Hepatocyte (in vitro differentiated cells): ENCODE results near the gene OR13C8. TPM values are rescaled to one million over a fixed set of nuclear protein-coding genes. Genes with fewer than 3 reads are reported as not detected.

Source experiments
- DNase-seq: peaks from one replicate; pipeline ENCODE4 v3.0.0-alpha.2; 2016; ENCODE audit warnings: low spot score
- H2AFZ ChIP-seq: fragments of 200-600 bp; sonication (generic); 2 replicates; pipeline ENCODE4 v1.6.0; 2016; ENCODE audit warnings: antibody characterized with exemption, mild to moderate bottlenecking
- H3K27ac ChIP-seq: fragments of 200-600 bp; sonication (generic); 2 replicates; pipeline ENCODE4 v1.5.1; 2016; ENCODE audit warnings: mild to moderate bottlenecking
- H3K27me3 ChIP-seq: fragments of 200-600 bp; sonication (generic); 2 replicates; pipeline ENCODE4 v1.6.1; 2016
- H3K36me3 ChIP-seq: fragments of 200-600 bp; sonication (generic); replicated peaks from 2 replicates; pipeline ENCODE4 v1.5.1; 2016; ENCODE audit warnings: low read depth; ENCODE audit not compliant: insufficient read depth
- H3K4me1 ChIP-seq: fragments of 200-600 bp; sonication (generic); 2 replicates; pipeline ENCODE4 v1.5.1; 2016; ENCODE audit warnings: mild to moderate bottlenecking, moderate library complexity; ENCODE audit not compliant: insufficient read depth
- H3K4me2 ChIP-seq: fragments of 200-600 bp; sonication (generic); 2 replicates; pipeline ENCODE4 v1.6.0; 2016
- H3K4me3 ChIP-seq: fragments of 200-600 bp; sonication (generic); 2 replicates; pipeline ENCODE4 v1.5.1; 2016; ENCODE audit warnings: mild to moderate bottlenecking
- H3K79me2 ChIP-seq: fragments of 200-600 bp; sonication (generic); 2 replicates; pipeline ENCODE4 v1.6.0; 2017; ENCODE audit warnings: mild to moderate bottlenecking
- H3K9me2 ChIP-seq: fragments of 200-600 bp; sonication (generic); replicated peaks from 2 replicates; pipeline ENCODE4 v1.6.0; 2017; ENCODE audit warnings: mild to moderate bottlenecking; ENCODE audit not compliant: insufficient read depth
- H3K9me3 ChIP-seq: fragments of 200-600 bp; sonication (generic); 2 replicates; pipeline ENCODE4 v1.5.1; 2016; ENCODE audit warnings: low read depth, mild to moderate bottlenecking
- H4K20me1 ChIP-seq: fragments of 200-600 bp; sonication (generic); 2 replicates; pipeline ENCODE4 v1.6.0; 2016; ENCODE audit warnings: mild to moderate bottlenecking; ENCODE audit not compliant: insufficient read depth, poor library complexity, severe bottlenecking
- EZH2 ChIP-seq: fragments of 200-600 bp; sonication (generic); IDR thresholded peaks from 2 replicates; pipeline ENCODE4 v1.6.1; 2016; ENCODE audit warnings: antibody characterized with exemption, mild to moderate bottlenecking, borderline replicate concordance
- EZH2phosphoT487 ChIP-seq: fragments of 200-600 bp; sonication (generic); IDR thresholded peaks from one replicate; pipeline ENCODE4 v1.6.1; 2018; ENCODE audit warnings: antibody characterized with exemption, mild to moderate bottlenecking, low read depth, moderate library complexity; ENCODE audit not compliant: unreplicated experiment, severe bottlenecking
- WGBS: methylation state at CpG from one replicate; pipeline ENCODE4 v1.1.6; 2016; ENCODE audit warnings: low lambda C conversion rate; ENCODE audit errors: missing lambda C conversion rate; 5-methylcytosine and 5-hydroxymethylcytosine counted together
- polyA plus RNA-seq: library from polyadenylated mRNA; unstranded; fragments of >200 nt; fragmentation: Nextera tagmentation; extraction: Ambion mirVana; gene quantifications from 2 replicates; pipeline ENCODE4 v1.2.1, GENCODE V29; 2016
- total RNA-seq: library from RNA; depleted of rRNA; stranded (reverse); fragments of >200 nt; gene quantifications from 2 replicates; pipeline ENCODE4 v1.2.3, GENCODE V29; 2014
- TF ChIP-seq, protein P1 (sequence below): fragments of 200-600 bp; sonication (generic); IDR thresholded peaks from 2 replicates; pipeline ENCODE4 v1.5.1; 2016; ENCODE audit warnings: antibody characterized with exemption, mild to moderate bottlenecking; ENCODE audit not compliant: poor library complexity

OR13C8 gene
- total and polyA plus RNA-seq, 2 experiments from 2014 or later, result not detected

DNA sequence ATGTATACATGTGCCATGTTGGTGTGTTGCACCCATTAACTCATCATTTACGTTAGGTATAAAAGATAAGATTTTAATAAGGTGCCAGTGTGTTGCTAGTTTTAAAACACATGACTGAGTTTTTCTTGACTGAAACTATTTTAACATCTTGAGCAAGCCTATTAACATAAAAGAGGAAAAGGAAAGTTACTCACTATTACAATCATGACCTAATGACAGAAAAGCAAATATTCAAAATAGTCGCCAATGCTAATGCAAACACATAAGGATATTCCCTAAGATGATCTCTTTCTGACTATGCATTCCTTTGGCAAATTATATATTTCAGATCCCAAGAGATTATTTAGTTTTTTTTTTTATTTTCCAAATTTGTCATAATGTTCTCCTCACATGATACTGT is 42.2 kb downstream of the OR13C8 start:
- no peaks in the 10 kb centered on the region for H3K27me3 ChIP-seq
- no peaks in the 10 kb centered on the region for H3K9me3 ChIP-seq
- H3K4me3 ChIP-seq, result no peak overlapping the region
- TF ChIP-seq, protein P1, sequence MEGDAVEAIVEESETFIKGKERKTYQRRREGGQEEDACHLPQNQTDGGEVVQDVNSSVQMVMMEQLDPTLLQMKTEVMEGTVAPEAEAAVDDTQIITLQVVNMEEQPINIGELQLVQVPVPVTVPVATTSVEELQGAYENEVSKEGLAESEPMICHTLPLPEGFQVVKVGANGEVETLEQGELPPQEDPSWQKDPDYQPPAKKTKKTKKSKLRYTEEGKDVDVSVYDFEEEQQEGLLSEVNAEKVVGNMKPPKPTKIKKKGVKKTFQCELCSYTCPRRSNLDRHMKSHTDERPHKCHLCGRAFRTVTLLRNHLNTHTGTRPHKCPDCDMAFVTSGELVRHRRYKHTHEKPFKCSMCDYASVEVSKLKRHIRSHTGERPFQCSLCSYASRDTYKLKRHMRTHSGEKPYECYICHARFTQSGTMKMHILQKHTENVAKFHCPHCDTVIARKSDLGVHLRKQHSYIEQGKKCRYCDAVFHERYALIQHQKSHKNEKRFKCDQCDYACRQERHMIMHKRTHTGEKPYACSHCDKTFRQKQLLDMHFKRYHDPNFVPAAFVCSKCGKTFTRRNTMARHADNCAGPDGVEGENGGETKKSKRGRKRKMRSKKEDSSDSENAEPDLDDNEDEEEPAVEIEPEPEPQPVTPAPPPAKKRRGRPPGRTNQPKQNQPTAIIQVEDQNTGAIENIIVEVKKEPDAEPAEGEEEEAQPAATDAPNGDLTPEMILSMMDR, result no peak
- TF ChIP-seq EZH2phosphoT487 (no peak), EZH2 (no peak)
- DNase-seq, result no peak
- H3K36me3 ChIP-seq, result no peaks in the 10 kb centered on the region
- H3K27ac ChIP-seq, result no peak overlapping the region
- 80% methylated on average over 2 of the region's 2 CpGs for WGBS
- no peaks in the 10 kb centered on the region for H3K9me2 ChIP-seq
- H2AFZ ChIP-seq, result no peak overlapping the region
- H3K79me2 ChIP-seq, result no peaks in the 10 kb centered on the region
- H3K4me2 ChIP-seq, result no peak overlapping the region
- no peaks in the 10 kb centered on the region for H4K20me1 ChIP-seq
- no peaks in the 10 kb centered on the region for H3K4me1 ChIP-seq

DNA sequence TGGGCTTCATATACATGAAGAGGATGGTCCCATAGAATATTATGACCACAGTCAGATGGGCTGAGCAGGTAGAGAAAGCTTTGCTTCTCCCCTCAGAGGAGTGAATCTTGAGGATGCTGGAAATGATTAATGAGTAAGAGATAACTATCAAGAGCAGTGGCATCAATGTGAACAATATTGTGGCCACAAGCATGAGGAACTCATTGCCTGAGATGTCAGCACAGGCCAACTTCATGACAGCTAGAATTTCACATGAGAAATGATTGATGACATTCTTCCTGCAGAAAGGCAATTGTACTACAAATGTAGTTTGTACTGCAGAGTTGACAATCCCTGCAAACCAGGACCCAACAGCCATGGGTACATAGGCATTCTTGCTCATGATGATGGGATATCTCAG is 48.5 kb downstream of the OR13C8 start:
- H4K20me1 ChIP-seq, result no peaks in the 10 kb centered on the region
- no peak for DNase-seq
- H3K27ac ChIP-seq, result no peak overlapping the region
- H3K9me2 ChIP-seq, result no peaks in the 10 kb centered on the region
- no peak overlapping the region for H2AFZ ChIP-seq
- no peaks in the 10 kb centered on the region for H3K9me3 ChIP-seq
- no peaks in the 10 kb centered on the region for H3K36me3 ChIP-seq
- H3K79me2 ChIP-seq, result no peaks in the 10 kb centered on the region
- no peaks in the 10 kb centered on the region for H3K27me3 ChIP-seq
- no peak for TF ChIP-seq EZH2phosphoT487
- TF ChIP-seq, protein P1, result no peak
- H3K4me1 ChIP-seq, result no peaks in the 10 kb centered on the region
- no peak overlapping the region for H3K4me2 ChIP-seq
- H3K4me3 ChIP-seq, result no peak overlapping the region

DNA sequence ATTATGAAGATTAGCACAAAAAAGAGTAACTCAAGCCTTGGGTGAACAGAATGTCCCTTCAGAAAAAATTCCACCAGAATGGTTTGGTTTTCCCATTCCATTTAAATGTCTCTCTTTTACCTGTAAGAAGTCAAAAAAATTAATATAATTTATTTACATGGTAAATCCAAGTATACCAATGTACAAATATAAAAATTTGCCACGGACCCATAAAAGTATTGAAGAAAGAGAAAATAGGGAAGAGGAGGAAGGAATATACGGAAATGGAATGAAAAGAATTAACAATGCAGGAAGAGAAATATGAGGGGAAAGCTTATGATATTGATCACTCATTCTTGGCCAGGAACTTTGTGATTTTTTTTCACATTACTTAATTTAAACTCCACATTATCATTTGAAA is 49.1 kb downstream of the OR13C8 start, which contains the start of gene OR13C9:
Gene OR13C9 (minus strand): TSS at position 101 of the 400 bp plus-strand sequence. CDS start 0 bp downstream, at position 101.
- Histone ChIP-seq H3K9me3 (no peaks in the 10 kb centered on the region), H3K27me3 (no peaks in the 10 kb centered on the region), H3K4me3 (no peak within 1 kb of the TSS), H4K20me1 (no peaks in the 10 kb centered on the region), H3K4me2 (no peak within 1 kb of the TSS), H3K4me1 (no peaks in the 10 kb centered on the region), H3K36me3 (no peaks in the 10 kb centered on the region), H3K9me2 (no peaks in the 10 kb centered on the region), H3K79me2 (no peaks in the 10 kb centered on the region), H2AFZ (no peak within 1 kb of the TSS), H3K27ac (no peak within 1 kb of the TSS)
- DNase-seq, result no peak
- WGBS, result 80% methylated on average over 2 of the region's 2 CpGs
- TF ChIP-seq EZH2phosphoT487 (no peak), EZH2 (no peak)
- TF ChIP-seq, protein P1, result no peak

Other genes with a start within 250 kb of the OR13C8 start
- gene OR13F1, start 64.9 kb upstream of the OR13C8 start, total RNA-seq, result not detected in 2 replicates
- not detected in 2 replicates for gene OR13F1, start 64.9 kb upstream of the OR13C8 start, polyA plus RNA-seq
- gene OR13C4, start 42.0 kb upstream of the OR13C8 start, total RNA-seq, result not detected in 2 replicates
- gene OR13C4, start 42.0 kb upstream of the OR13C8 start, polyA plus RNA-seq, result not detected in 2 replicates
- gene OR13C3, start 32.3 kb upstream of the OR13C8 start, total RNA-seq, result not detected in 2 replicates
- gene OR13C3, start 32.3 kb upstream of the OR13C8 start, polyA plus RNA-seq, result not detected in 2 replicates
- gene OR13C5, start 30.2 kb downstream of the OR13C8 start, total RNA-seq, result not detected in 2 replicates
- gene OR13C5, start 30.2 kb downstream of the OR13C8 start, polyA plus RNA-seq, result not detected in 2 replicates
- gene OR13C2, start 36.5 kb downstream of the OR13C8 start, total RNA-seq, result not detected in 2 replicates
- not detected in 2 replicates for gene OR13C2, start 36.5 kb downstream of the OR13C8 start, polyA plus RNA-seq
- not detected in 2 replicates for gene OR13C9, start 49.0 kb downstream of the OR13C8 start, total RNA-seq
- not detected in 2 replicates for gene OR13C9, start 49.0 kb downstream of the OR13C8 start, polyA plus RNA-seq
- gene OR13D1, start 125.3 kb downstream of the OR13C8 start, total RNA-seq, result not detected in 2 replicates
- not detected in 2 replicates for gene OR13D1, start 125.3 kb downstream of the OR13C8 start, polyA plus RNA-seq
- 44.4 and 47.8 TPM in 2 replicates for gene NIPSNAP3A, start 178.5 kb downstream of the OR13C8 start, total RNA-seq
- gene NIPSNAP3A, start 178.5 kb downstream of the OR13C8 start, polyA plus RNA-seq, result 31.8 and 37.3 TPM in 2 replicates
- gene NIPSNAP3B, start 195.0 kb downstream of the OR13C8 start, total RNA-seq, result 2.0 and 2.8 TPM in 2 replicates
- gene NIPSNAP3B, start 195.0 kb downstream of the OR13C8 start, polyA plus RNA-seq, result 1.8 and 3.3 TPM in 2 replicates